WTC11 (cell line): Measurements from ENCODE around the gene VMAC.

Source experiments
- JUN ChIP-seq: sonication (generic); formaldehyde crosslinking; IDR thresholded peaks from 2 replicates; pipeline ENCODE4 v1.8.0; 2023; ENCODE audit warnings: mild to moderate bottlenecking, missing genetic modification reagents
- NR3C1 ChIP-seq: sonication (generic); formaldehyde crosslinking; conservative IDR thresholded peaks from 2 replicates; pipeline ENCODE4 v1.8.1; 2023; ENCODE audit warnings: low read depth, mild to moderate bottlenecking, missing genetic modification reagents
- TEAD4 ChIP-seq: sonication (generic); formaldehyde crosslinking; IDR thresholded peaks from 2 replicates; pipeline ENCODE4 v1.8.0; 2022; ENCODE audit warnings: mild to moderate bottlenecking, missing genetic modification reagents
- USF2 ChIP-seq: sonication (generic); formaldehyde crosslinking; IDR thresholded peaks from 2 replicates; pipeline ENCODE4 v1.8.1; 2023; ENCODE audit warnings: mild to moderate bottlenecking, missing genetic modification reagents, moderate library complexity
- ZNF317 ChIP-seq: sonication (generic); formaldehyde crosslinking; IDR thresholded peaks from 2 replicates; pipeline ENCODE4 v1.8.1; 2023; ENCODE audit warnings: low read depth, mild to moderate bottlenecking, moderate library complexity, missing genetic modification reagents, borderline replicate concordance
- TF ChIP-seq, protein P1 (sequence below): fragments of 200-600 bp; IDR thresholded peaks from 2 replicates; pipeline ENCODE4 v1.8.0; 2022; ENCODE audit warnings: antibody characterized with exemption

DNA sequence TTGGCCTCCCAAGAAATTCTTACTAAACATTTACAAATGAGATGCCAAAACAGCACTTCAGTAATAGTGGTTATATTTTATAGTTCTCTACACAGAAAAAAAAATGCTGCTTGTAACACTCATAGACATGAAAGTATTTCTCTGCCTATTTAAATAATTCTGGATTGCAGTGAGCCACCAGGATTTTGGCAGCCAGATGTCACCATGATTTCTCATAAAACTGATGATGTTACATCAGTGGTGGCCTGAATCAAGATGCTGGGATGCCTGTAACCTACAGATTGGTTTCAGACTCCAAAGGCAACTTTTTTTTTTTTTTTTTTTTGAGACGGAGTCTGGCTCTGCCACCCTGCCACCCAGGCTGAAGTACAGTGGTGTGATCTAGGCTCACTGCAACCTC is 6.7 kb downstream of the VMAC start:
- TF ChIP-seq, protein P1, sequence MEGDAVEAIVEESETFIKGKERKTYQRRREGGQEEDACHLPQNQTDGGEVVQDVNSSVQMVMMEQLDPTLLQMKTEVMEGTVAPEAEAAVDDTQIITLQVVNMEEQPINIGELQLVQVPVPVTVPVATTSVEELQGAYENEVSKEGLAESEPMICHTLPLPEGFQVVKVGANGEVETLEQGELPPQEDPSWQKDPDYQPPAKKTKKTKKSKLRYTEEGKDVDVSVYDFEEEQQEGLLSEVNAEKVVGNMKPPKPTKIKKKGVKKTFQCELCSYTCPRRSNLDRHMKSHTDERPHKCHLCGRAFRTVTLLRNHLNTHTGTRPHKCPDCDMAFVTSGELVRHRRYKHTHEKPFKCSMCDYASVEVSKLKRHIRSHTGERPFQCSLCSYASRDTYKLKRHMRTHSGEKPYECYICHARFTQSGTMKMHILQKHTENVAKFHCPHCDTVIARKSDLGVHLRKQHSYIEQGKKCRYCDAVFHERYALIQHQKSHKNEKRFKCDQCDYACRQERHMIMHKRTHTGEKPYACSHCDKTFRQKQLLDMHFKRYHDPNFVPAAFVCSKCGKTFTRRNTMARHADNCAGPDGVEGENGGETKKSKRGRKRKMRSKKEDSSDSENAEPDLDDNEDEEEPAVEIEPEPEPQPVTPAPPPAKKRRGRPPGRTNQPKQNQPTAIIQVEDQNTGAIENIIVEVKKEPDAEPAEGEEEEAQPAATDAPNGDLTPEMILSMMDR = no peak
- no peak for TF ChIP-seq JUN (CRISPR knock-in tag)
- TF ChIP-seq ZNF317 (CRISPR knock-in tag) = no peak
- no peak for TF ChIP-seq USF2 (CRISPR knock-in tag)
- no peak for TF ChIP-seq TEAD4 (CRISPR knock-in tag)
- TF ChIP-seq NR3C1 (CRISPR knock-in tag) = no peak
